Measurements from ENCODE around the gene INTS2.

Gene INTS2, protein sequence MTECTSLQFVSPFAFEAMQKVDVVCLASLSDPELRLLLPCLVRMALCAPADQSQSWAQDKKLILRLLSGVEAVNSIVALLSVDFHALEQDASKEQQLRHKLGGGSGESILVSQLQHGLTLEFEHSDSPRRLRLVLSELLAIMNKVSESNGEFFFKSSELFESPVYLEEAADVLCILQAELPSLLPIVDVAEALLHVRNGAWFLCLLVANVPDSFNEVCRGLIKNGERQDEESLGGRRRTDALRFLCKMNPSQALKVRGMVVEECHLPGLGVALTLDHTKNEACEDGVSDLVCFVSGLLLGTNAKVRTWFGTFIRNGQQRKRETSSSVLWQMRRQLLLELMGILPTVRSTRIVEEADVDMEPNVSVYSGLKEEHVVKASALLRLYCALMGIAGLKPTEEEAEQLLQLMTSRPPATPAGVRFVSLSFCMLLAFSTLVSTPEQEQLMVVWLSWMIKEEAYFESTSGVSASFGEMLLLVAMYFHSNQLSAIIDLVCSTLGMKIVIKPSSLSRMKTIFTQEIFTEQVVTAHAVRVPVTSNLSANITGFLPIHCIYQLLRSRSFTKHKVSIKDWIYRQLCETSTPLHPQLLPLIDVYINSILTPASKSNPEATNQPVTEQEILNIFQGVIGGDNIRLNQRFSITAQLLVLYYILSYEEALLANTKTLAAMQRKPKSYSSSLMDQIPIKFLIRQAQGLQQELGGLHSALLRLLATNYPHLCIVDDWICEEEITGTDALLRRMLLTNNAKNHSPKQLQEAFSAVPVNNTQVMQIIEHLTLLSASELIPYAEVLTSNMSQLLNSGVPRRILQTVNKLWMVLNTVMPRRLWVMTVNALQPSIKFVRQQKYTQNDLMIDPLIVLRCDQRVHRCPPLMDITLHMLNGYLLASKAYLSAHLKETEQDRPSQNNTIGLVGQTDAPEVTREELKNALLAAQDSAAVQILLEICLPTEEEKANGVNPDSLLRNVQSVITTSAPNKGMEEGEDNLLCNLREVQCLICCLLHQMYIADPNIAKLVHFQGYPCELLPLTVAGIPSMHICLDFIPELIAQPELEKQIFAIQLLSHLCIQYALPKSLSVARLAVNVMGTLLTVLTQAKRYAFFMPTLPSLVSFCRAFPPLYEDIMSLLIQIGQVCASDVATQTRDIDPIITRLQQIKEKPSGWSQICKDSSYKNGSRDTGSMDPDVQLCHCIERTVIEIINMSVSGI

GRCh38 chr17:61927208-61928100 lies at the start of gene INTS2:
Gene INTS2, minus strand, starts transcription at chr17:61927982. Its CDS starts 1,338 bp downstream, at chr17:61926644.
- intact Hi-C loops (cut with micrococcal nuclease) = no loop called here
- H3K36me3 Mint-ChIP-seq (ENCODE audit: low read depth) = peaks cover 42% of the 10 kb centered on the region
- H3K27ac Mint-ChIP-seq = peak within 1 kb of the TSS; percentile 94
- peaks cover 5% of the 10 kb centered on the region for H3K27me3 Mint-ChIP-seq
- H3K9me3 Mint-ChIP-seq = no peaks in the 10 kb centered on the region
- H3K4me1 Mint-ChIP-seq (ENCODE audit: low read depth) = peaks cover 21% of the 10 kb centered on the region
- H3K4me3 Mint-ChIP-seq = peak within 1 kb of the TSS; percentile 91

DNA sequence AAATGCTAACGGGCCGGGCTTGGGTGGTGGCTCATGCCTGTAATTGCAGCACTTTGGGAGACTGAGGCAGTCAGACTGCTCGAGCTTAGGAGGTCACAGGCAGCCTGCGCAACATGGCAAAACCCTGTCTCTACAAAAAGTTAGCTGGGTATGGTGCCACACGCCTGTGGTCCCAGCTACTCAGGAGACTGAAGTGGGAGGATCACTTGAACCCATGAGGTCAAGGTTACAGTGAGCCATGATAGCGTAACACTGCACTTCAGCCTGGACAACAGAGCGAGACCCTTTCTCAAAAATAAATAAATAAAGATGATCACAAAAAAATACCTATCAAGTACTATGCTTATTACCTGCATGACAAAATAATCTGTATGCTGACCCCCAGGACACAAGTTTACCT lies 46.3 kb upstream of the INTS2 start:
- intact Hi-C loops (cut with micrococcal nuclease) = loop anchor here (5.0 kb wide), 1 partner anchor 53 kb away; no protein-coding TSS in a partner anchor
- H3K27me3 Mint-ChIP-seq = no peaks in the 10 kb centered on the region
- no peak overlapping the region for H3K4me3 Mint-ChIP-seq
- peaks cover 82% of the 10 kb centered on the region for H3K36me3 Mint-ChIP-seq (ENCODE audit: low read depth)
- no peaks in the 10 kb centered on the region for H3K9me3 Mint-ChIP-seq
- peaks cover 9% of the 10 kb centered on the region for H3K4me1 Mint-ChIP-seq (ENCODE audit: low read depth)
- no peak overlapping the region for H3K27ac Mint-ChIP-seq

GRCh38 chr17:61972311-61972710 lies 44.5 kb upstream of the INTS2 start:
- Mint-ChIP-seq H3K4me3 (no peak overlapping the region), H3K27me3 (no peaks in the 10 kb centered on the region), H3K36me3 (ENCODE audit: low read depth) (peaks cover 82% of the 10 kb centered on the region), H3K9me3 (no peaks in the 10 kb centered on the region), H3K27ac (no peak overlapping the region), H3K4me1 (ENCODE audit: low read depth) (peaks cover 9% of the 10 kb centered on the region)
- intact Hi-C loops (cut with micrococcal nuclease) = loop anchor here (5.0 kb wide), 1 partner anchor 55 kb away; no protein-coding TSS in a partner anchor

DNA sequence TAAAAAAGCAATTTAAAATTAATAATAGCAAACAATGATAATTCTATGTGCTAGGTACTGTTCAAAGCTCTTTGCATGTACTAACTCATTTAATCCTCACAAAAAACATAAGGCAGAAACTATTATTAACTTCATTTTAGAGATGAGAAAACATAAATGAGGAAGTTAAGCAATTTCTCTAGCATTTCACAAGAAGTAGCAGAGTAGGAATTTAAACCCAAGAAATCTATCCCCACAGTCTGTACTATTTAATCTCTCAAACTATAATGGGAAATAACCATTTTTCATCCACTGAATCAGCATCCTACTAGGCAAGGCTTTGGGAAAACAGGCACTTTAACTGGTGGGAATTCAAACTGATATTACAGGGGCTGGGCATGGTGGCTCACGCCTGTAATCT lies 42.2 kb upstream of the INTS2 start:
- Mint-ChIP-seq H3K9me3 (no peaks in the 10 kb centered on the region), H3K4me3 (no peak overlapping the region), H3K4me1 (ENCODE audit: low read depth) (peaks cover 9% of the 10 kb centered on the region), H3K36me3 (ENCODE audit: low read depth) (peaks cover 76% of the 10 kb centered on the region), H3K27ac (peak overlapping the region; percentile 48), H3K27me3 (no peaks in the 10 kb centered on the region)
- intact Hi-C loops (cut with micrococcal nuclease) = loop anchor here (5.0 kb wide), 1 partner anchor 57 kb away; no protein-coding TSS in a partner anchor

DNA sequence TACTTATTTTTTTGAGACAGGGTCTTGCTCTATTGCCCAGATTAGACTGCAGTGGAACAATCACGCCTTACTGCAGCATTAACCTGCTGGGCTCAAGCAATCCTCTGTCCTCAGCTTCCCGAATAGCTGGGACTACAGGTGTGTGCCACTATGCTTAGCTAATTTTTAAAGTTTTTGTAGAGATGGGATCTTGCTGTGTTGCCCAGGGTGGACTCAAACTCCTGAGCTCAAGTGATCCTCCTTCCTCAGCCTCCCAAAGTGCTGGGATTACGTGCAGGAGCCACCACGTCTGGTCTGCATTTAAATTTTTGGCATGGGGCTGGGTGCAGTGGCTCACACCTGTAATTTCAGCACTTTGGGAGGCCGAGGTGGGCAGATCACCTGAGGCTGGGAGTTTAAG lies 41.0 kb upstream of the INTS2 start:
- Mint-ChIP-seq H3K4me1 (ENCODE audit: low read depth) (peaks cover 9% of the 10 kb centered on the region), H3K9me3 (no peaks in the 10 kb centered on the region), H3K27ac (no peak overlapping the region), H3K4me3 (no peak overlapping the region), H3K36me3 (ENCODE audit: low read depth) (peaks cover 74% of the 10 kb centered on the region), H3K27me3 (no peaks in the 10 kb centered on the region)
- intact Hi-C loops (cut with micrococcal nuclease) = no loop called here

GRCh38 chr17:61967729-61968128 lies 39.9 kb upstream of the INTS2 start:
- Mint-ChIP-seq H3K4me3 (no peak overlapping the region), H3K27ac (no peak overlapping the region), H3K36me3 (ENCODE audit: low read depth) (peaks cover 72% of the 10 kb centered on the region), H3K9me3 (no peaks in the 10 kb centered on the region), H3K27me3 (no peaks in the 10 kb centered on the region), H3K4me1 (ENCODE audit: low read depth) (peaks cover 9% of the 10 kb centered on the region)
- intact Hi-C loops (cut with micrococcal nuclease) = no loop called here

DNA sequence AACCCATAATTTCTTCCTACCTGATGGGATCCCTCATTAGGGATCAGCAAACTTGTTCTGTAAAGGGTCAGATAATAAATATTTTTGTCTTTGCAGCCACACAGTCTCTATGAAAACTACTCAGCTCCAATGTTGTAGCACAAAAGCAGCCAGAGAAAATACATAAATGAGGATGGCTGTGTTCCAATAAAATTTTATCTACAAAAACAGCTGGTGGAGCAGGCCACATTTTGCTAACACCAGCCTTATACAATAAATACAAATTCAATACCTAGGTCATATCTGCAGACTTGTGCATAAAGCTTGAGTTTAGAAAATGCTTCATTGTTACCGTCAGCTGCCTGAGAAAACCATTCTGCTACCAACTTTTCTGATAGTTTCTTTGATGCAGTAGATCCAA lies 38.4 kb upstream of the INTS2 start:
- Mint-ChIP-seq H3K4me3 (no peak overlapping the region), H3K27me3 (no peaks in the 10 kb centered on the region), H3K4me1 (ENCODE audit: low read depth) (peaks cover 9% of the 10 kb centered on the region), H3K9me3 (no peaks in the 10 kb centered on the region), H3K27ac (no peak overlapping the region), H3K36me3 (ENCODE audit: low read depth) (peaks cover 71% of the 10 kb centered on the region)
- intact Hi-C loops (cut with micrococcal nuclease) = no loop called here

DNA sequence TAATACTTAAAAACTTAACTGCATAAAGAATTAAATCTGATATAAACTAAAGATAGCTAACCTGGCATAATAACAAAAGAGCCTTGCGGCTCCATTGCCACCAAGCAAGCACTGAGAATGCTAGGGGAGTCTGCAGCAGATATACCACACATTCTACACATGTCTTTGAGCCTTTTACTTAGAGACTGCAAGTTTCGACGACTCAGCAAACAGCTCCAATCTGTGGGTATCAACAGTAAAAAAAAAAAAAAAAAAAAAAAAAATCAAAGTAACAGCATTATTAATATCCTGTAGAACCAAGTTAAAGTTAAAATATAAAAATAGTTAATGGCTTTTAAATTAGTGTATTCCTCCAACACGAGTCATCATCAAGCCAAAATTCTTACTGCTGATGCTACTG lies 27.8 kb upstream of the INTS2 start:
- Mint-ChIP-seq H3K4me1 (ENCODE audit: low read depth) (no peaks in the 10 kb centered on the region), H3K9me3 (no peaks in the 10 kb centered on the region), H3K27me3 (no peaks in the 10 kb centered on the region), H3K27ac (no peak overlapping the region), H3K36me3 (ENCODE audit: low read depth) (peaks cover 86% of the 10 kb centered on the region), H3K4me3 (no peak overlapping the region)
- intact Hi-C loops (cut with micrococcal nuclease) = no loop called here

DNA sequence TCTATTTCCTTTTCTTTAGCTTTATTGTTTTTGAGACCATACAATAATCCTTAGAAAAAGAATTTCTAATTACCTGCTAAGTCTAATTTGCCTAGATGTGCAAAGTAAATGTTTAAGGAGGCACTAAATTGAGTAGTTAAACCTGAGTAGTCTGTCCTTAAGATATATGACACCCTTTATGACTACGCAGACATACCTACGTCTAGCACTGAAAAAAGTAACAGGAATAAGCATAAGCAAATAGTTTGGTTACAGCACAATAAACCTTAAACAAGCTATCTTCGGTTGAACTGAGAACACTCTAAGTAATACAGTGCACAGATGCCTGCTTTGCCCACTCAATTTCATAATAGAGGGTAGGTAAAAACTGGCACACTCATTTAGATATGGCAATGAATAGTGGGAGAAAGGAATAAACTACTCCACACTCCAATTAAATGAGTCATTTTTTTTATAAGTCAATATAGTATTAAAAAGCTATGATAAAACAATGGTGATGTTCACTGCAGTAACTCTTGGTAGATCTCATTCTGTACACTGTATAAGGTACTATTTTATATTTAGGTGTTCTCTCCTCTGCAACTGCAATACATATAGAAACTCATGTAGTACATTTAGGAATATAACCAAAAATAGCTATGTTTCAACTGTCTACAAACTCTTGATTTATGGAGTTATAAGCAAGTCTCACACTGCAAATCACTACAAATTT lies 19.7 kb upstream of the INTS2 start:
- H3K36me3 Mint-ChIP-seq (ENCODE audit: low read depth) = peaks cover 65% of the 10 kb centered on the region
- no peaks in the 10 kb centered on the region for H3K4me1 Mint-ChIP-seq (ENCODE audit: low read depth)
- no peak overlapping the region for H3K4me3 Mint-ChIP-seq
- no peak overlapping the region for H3K27ac Mint-ChIP-seq
- no peaks in the 10 kb centered on the region for H3K9me3 Mint-ChIP-seq
- no peaks in the 10 kb centered on the region for H3K27me3 Mint-ChIP-seq
- intact Hi-C loops (cut with micrococcal nuclease) = no loop called here

DNA sequence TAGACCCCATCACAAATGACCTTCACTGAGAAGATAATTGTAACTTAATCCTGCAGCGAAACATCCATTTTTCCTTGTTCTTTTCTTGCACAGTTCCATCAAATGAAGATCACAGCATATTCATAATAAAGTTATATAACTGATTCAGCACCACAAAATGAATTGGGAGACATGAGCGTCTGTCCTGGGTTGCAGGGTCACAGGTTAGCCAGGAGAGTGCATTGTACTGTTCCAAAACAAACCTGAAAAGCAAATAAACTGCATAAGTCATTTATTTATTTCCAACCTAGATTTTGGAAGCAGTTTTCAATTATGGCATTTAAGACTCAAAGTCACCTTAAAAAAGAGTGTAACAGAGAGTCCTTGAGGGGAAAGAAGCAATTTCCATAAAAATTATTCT lies 18.6 kb upstream of the INTS2 start:
- intact Hi-C loops (cut with micrococcal nuclease) = no loop called here
- H3K27ac Mint-ChIP-seq = no peak overlapping the region

GRCh38 chr17:61943117-61943516 lies 15.3 kb upstream of the INTS2 start:
- Mint-ChIP-seq H3K4me1 (ENCODE audit: low read depth) (no peaks in the 10 kb centered on the region), H3K27ac (no peak overlapping the region), H3K9me3 (no peaks in the 10 kb centered on the region), H3K27me3 (no peaks in the 10 kb centered on the region), H3K36me3 (ENCODE audit: low read depth) (peaks cover 39% of the 10 kb centered on the region), H3K4me3 (no peak overlapping the region)
- intact Hi-C loops (cut with micrococcal nuclease) = no loop called here

More for the DNA sequence above, 18.6 kb upstream of the INTS2 start:
- no peaks in the 10 kb centered on the region for H3K4me1 Mint-ChIP-seq (ENCODE audit: low read depth)
- H3K27me3 Mint-ChIP-seq = no peaks in the 10 kb centered on the region
- no peaks in the 10 kb centered on the region for H3K9me3 Mint-ChIP-seq
- peaks cover 55% of the 10 kb centered on the region for H3K36me3 Mint-ChIP-seq (ENCODE audit: low read depth)
- no peak overlapping the region for H3K4me3 Mint-ChIP-seq

- intact Hi-C loops (cut with micrococcal nuclease) = no loop called here
- Mint-ChIP-seq H3K4me1 (ENCODE audit: low read depth) (no peaks in the 10 kb centered on the region), H3K9me3 (no peaks in the 10 kb centered on the region), H3K27ac (no peak overlapping the region), H3K4me3 (no peak overlapping the region), H3K36me3 (ENCODE audit: low read depth) (peaks cover 39% of the 10 kb centered on the region), H3K27me3 (no peaks in the 10 kb centered on the region)
Measured at GRCh38 chr17:61942085-61942484, 14.3 kb upstream of the INTS2 start.
